ENCODE measurements around the gene GBP5. TPM values are rescaled to one million over a fixed set of nuclear protein-coding genes. Genes with fewer than 3 reads are reported as not detected.

Gene GBP5
- total and polyA plus RNA-seq, 2 of the 13 experiments (the other 11 are each of a cell fraction or from before 2014, with no cell fraction given), result 0.01 TPM; not detected in 1

DNA sequence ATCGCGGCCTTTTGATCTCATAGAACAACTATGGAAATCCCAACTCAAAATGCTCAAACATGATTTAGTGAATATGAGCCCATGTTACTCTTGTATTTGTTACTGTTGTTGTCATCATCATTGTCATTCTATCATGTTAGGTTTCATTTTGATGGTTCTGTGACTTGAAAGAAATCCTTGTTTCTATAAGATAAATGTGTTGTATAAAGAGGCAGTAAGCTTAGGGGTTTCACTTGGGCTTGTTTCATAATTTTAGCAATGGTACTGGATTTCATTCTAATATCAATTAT is 15.3 kb upstream of the GBP5 start:
- in situ Hi-C loops (cut with HindIII; ENCODE audit: extremely low pct_ligation_motif_present, low pct_unique_long_range_greater_than_20kb), result no loop called here
- BruUV-seq (replicated peaks), result no TSS peak
- no peaks in the 10 kb centered on the region for H3K27me3 ChIP-seq (ENCODE audit: control insufficient read depth in 1 of 2, insufficient read depth in 2 of 2, low read length in 2 of 2)

DNA sequence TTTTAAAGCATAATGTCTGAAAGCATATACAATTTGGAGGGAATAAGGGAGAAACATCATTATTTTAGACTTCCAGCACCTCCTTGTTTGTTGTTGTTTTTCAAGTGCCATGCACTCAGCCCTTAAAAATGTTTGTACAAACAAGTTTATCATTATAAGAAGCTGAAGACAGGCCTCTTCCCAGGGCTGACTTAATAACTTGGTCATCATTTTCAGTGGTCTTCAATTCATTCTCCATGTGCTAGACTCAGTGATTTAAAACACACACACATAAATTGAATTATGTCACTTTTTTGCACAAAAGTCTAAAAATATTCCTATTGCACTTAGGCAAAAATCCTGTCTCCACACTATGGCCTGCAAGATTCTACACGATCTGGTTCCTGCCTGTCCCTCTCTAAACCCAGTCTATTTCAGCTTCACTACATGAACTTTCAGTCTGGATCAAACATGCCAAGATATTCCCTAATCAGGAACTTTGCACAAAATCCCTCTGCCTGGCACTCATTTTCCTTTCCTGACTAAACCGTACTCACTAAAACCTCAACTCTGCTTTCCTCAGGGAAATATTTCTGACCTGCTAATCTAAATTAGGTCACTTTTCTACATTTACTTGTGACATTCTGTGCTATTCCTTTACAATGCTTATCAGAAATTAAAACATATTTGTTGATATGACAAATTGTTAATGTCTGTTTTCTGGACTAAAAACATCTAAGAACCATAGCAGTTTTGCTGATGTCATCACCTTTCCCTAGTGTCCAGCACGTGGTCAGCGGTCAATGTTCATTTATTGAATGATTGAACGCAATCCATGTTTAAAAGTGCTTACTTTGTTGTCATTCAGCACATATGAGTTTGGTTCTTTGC is 14.8 kb upstream of the GBP5 start:
- in situ Hi-C loops (cut with HindIII; ENCODE audit: extremely low pct_ligation_motif_present, low pct_unique_long_range_greater_than_20kb) (no loop called here), intact Hi-C loops (cut with micrococcal nuclease; ENCODE audit: unreplicated experiment) (no loop called here)
- H3K4me3 ChIP-seq (replicated peaks in 1 of 3; ENCODE audit: insufficient read depth in 1 of 3, low read depth in 2 of 3, low read length in 3 of 3), result no peak overlapping the region
- POLR2A ChIA-PET, result no interaction called here
- FAIRE-seq, result no peak
- WGBS (ENCODE audit: low lambda C conversion rate), result 11% methylated on average over 5 of the region's 5 CpGs
- TF ChIP-seq MAFK (conservative IDR thresholded peaks at IDR 0.05 in 1 of 2, IDR thresholded peaks at IDR 0.05 in 1 of 2; ENCODE audit: low read length in 2 of 2) (peak; percentile 97 to 98), MAFF (IDR thresholded peaks at IDR 0.05; ENCODE audit: low read depth, low read length) (peak; percentile 96), CREB1 (IDR thresholded peaks at IDR 0.05) (0 out of 2 replicates have a peak, but pooled peaks have one; percentile 9), CREB1 (CRISPR knock-in tag; IDR thresholded peaks at IDR 0.05) (no peak), BCL6 (CRISPR knock-in tag; IDR thresholded peaks at IDR 0.05) (no peak), ZNF354B (CRISPR knock-in tag; IDR thresholded peaks at IDR 0.05) (no peak), SMC3 (IDR thresholded peaks at IDR 0.05; ENCODE audit: low read length) (no peak), EED (CRISPR knock-in tag; IDR thresholded peaks at IDR 0.05) (no peak), ZNF264 (CRISPR knock-in tag; IDR thresholded peaks at IDR 0.05) (no peak), GFI1 (CRISPR knock-in tag; IDR thresholded peaks at IDR 0.05; ENCODE audit: borderline replicate concordance) (no peak), DPF2 (CRISPR knock-in tag; IDR thresholded peaks at IDR 0.05; ENCODE audit: borderline replicate concordance, low read depth) (no peak)
- TF ChIP-seq, protein P1, sequence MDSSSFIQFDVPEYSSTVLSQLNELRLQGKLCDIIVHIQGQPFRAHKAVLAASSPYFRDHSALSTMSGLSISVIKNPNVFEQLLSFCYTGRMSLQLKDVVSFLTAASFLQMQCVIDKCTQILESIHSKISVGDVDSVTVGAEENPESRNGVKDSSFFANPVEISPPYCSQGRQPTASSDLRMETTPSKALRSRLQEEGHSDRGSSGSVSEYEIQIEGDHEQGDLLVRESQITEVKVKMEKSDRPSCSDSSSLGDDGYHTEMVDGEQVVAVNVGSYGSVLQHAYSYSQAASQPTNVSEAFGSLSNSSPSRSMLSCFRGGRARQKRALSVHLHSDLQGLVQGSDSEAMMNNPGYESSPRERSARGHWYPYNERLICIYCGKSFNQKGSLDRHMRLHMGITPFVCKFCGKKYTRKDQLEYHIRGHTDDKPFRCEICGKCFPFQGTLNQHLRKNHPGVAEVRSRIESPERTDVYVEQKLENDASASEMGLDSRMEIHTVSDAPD (CRISPR knock-in tag; IDR thresholded peaks at IDR 0.05), result no peak
- no peak for ATAC-seq
- H3K36me3 ChIP-seq (replicated peaks in 1 of 2; ENCODE audit: control insufficient read depth in 1 of 2, insufficient read depth in 2 of 2, low read length in 2 of 2), result no peaks in the 10 kb centered on the region
- no peak overlapping the region for H3K4me2 ChIP-seq (ENCODE audit: low read depth, low read length)
- H4K20me1 ChIP-seq (ENCODE audit: insufficient read depth, low read length), result no peaks in the 10 kb centered on the region
- H3K9ac ChIP-seq (ENCODE audit: insufficient read depth, low read depth, low read length), result no peak overlapping the region
- no peak overlapping the region for H2AFZ ChIP-seq (ENCODE audit: low read length)
- no peaks in the 10 kb centered on the region for H3K9me3 ChIP-seq (ENCODE audit: low read length)
- no peak overlapping the region for H3K27ac ChIP-seq (ENCODE audit: extremely low read length, insufficient read depth, low read length)
- no peaks in the 10 kb centered on the region for H3K27me3 ChIP-seq (ENCODE audit: control insufficient read depth in 1 of 2, insufficient read depth in 2 of 2, low read length in 2 of 2)
- no peak for DNase-seq (ENCODE audit: low spot score)
- H3K4me1 ChIP-seq (ENCODE audit: insufficient read depth, low read length), result no peaks in the 10 kb centered on the region
- BruUV-seq (replicated peaks), result no TSS peak
- no peaks in the 10 kb centered on the region for H3K79me2 ChIP-seq (ENCODE audit: insufficient read depth, low read length)
- CTCF ChIA-PET (ENCODE audit: low intra/inter-chr PET ratio, low total read pairs), result no interaction called here

More for the DNA sequence above, 15.3 kb upstream of the GBP5 start:
- no peak overlapping the region for H2AFZ ChIP-seq (ENCODE audit: low read length)
- no peak overlapping the region for H3K4me3 ChIP-seq (replicated peaks in 1 of 3; ENCODE audit: insufficient read depth in 1 of 3, low read depth in 2 of 3, low read length in 3 of 3)
- no peak for DNase-seq (ENCODE audit: low spot score)
- ChIA-PET CTCF (ENCODE audit: low intra/inter-chr PET ratio, low total read pairs) (no interaction called here), POLR2A (no interaction called here)
- no peak for TF ChIP-seq KLF16 (CRISPR knock-in tag; IDR thresholded peaks at IDR 0.05)
- TF ChIP-seq, protein P2, sequence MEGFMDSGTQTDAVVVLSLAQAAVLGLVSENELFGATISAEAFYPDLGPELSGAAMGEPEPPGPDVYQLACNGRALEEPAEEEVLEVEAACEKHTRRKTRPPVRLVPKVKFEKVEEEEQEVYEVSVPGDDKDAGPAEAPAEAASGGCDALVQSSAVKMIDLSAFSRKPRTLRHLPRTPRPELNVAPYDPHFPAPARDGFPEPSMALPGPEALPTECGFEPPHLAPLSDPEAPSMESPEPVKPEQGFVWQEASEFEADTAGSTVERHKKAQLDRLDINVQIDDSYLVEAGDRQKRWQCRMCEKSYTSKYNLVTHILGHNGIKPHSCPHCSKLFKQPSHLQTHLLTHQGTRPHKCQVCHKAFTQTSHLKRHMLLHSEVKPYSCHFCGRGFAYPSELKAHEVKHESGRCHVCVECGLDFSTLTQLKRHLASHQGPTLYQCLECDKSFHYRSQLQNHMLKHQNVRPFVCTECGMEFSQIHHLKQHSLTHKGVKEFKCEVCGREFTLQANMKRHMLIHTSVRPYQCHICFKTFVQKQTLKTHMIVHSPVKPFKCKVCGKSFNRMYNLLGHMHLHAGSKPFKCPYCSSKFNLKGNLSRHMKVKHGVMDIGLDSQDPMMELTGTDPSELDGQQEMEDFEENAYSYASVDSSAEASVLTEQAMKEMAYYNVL (CRISPR knock-in tag; IDR thresholded peaks at IDR 0.05; ENCODE audit: borderline replicate concordance), result no peak
- TF ChIP-seq ZNF441 (CRISPR knock-in tag; IDR thresholded peaks at IDR 0.05; ENCODE audit: borderline replicate concordance), result no peak
- no peak overlapping the region for H3K27ac ChIP-seq (ENCODE audit: extremely low read length, insufficient read depth, low read length)
- intact Hi-C loops (cut with micrococcal nuclease; ENCODE audit: unreplicated experiment), result no loop called here
- ATAC-seq, result no peak
- H3K4me1 ChIP-seq (ENCODE audit: insufficient read depth, low read length), result no peaks in the 10 kb centered on the region
- whole genome bisulfite sequencing (ENCODE audit: low lambda C conversion rate), result 39% methylated on average over 2 of the region's 2 CpGs
- H3K9ac ChIP-seq (ENCODE audit: insufficient read depth, low read depth, low read length), result no peak overlapping the region
- H3K36me3 ChIP-seq (replicated peaks in 1 of 2; ENCODE audit: control insufficient read depth in 1 of 2, insufficient read depth in 2 of 2, low read length in 2 of 2), result no peaks in the 10 kb centered on the region
- peaks cover under 1% of the 10 kb centered on the region; the same call in 1 of the 2 replicates for H3K9me3 ChIP-seq (ENCODE audit: low read length)
- H3K79me2 ChIP-seq (ENCODE audit: insufficient read depth, low read length), result no peaks in the 10 kb centered on the region
- no peak overlapping the region for H3K4me2 ChIP-seq (ENCODE audit: low read depth, low read length)
- no peaks in the 10 kb centered on the region for H4K20me1 ChIP-seq (ENCODE audit: insufficient read depth, low read length)
- no peak for FAIRE-seq
